Esophagus muscularis mucosa (tissue), 4 donors: ENCODE data around the gene USP46. TPM values are rescaled to one million over a fixed set of nuclear protein-coding genes. Genes with fewer than 3 reads are reported as not detected.

ENCODE experiments used
- DNase-seq: peaks from one replicate; pipeline ENCODE4 v3.0.0-alpha.2; 2017; ENCODE audit errors: extremely low spot score
- H3K27ac ChIP-seq, 4 donors: fragments of 200-600 bp; sonication (generic); replicated peaks in 1 of 4; 1 replicate in 3 of 4; 2 replicates in 1 of 4; pipeline ENCODE4 v1.5.1; 2016 to 2019; ENCODE audit warnings: mild to moderate bottlenecking in 1 of 4
- H3K27me3 ChIP-seq, 4 donors: fragments of 200-600 bp; sonication (generic); one replicate each; pipeline versions ENCODE4 v1.5.1 to v1.6.0; 2016 to 2019
- H3K36me3 ChIP-seq, 4 donors: fragments of 200-600 bp; sonication (generic); one replicate each; pipeline ENCODE4 v1.5.1; 2016 to 2019
- H3K4me1 ChIP-seq, 4 donors: fragments of 200-600 bp; sonication (generic); one replicate each; pipeline ENCODE4 v1.5.1; 2016 to 2019
- H3K4me3 ChIP-seq, 4 donors: fragments of 200-600 bp; sonication (generic); 1 replicate in 2 of 4; 2 replicates in 2 of 4; pipeline ENCODE4 v1.5.1; 2016 to 2019; ENCODE audit warnings: mild to moderate bottlenecking in 4 of 4, moderate library complexity in 1 of 4
- H3K9me3 ChIP-seq, 4 donors: fragments of 200-600 bp; sonication (generic); 1 replicate in 3 of 4; 2 replicates in 1 of 4; pipeline ENCODE4 v1.5.1; 2016 to 2019
- CTCF ChIP-seq, 3 experiments: fragments of 200-600 bp in 2 of 3; fragments of 450-650 bp in 1 of 3; sonication (generic) in 2 of 3; IDR thresholded peaks; one replicate each; pipeline ENCODE4 v1.5.1; 2017 to 2019; ENCODE audit warnings: antibody characterized with exemption in 3 of 3, mild to moderate bottlenecking in 2 of 3, moderate library complexity in 1 of 3
- EP300 ChIP-seq: sonication (generic); formaldehyde crosslinking; IDR thresholded peaks from one replicate; pipeline ENCODE4 v1.6.1; 2017; ENCODE audit warnings: antibody characterized with exemption
- POLR2A ChIP-seq: fragments of 450-650 bp; IDR thresholded peaks from one replicate; pipeline ENCODE4 v1.6.1; 2017; ENCODE audit warnings: antibody characterized with exemption, moderate library complexity, mild to moderate bottlenecking, low read depth
- POLR2AphosphoS5 ChIP-seq, 2 donors: sonication (generic); formaldehyde crosslinking; IDR thresholded peaks; one replicate each; pipeline ENCODE4 v1.6.1; 2017; ENCODE audit warnings: antibody characterized with exemption in 2 of 2
- WGBS: methylation state at CpG from one replicate; pipeline ENCODE4 v1.1.5; 2018; 5-methylcytosine and 5-hydroxymethylcytosine counted together
- intact Hi-C: fragments of 100-400 bp; cut with DNase I; formaldehyde crosslinking; loops from one replicate; pipeline ENCODE4 v1.15.1; 2023
- total RNA-seq, 4 donors: library from RNA; depleted of rRNA; stranded (reverse); fragments of >200 nt; gene quantifications; one replicate each; pipeline versions ENCODE4 v1.1.0 to v1.2.1, GENCODE V29; 2016

The USP46 gene
- total RNA-seq, 4 donors from 2014 or later: 6.6 to 9.3 (median 7.8) TPM

- no peaks in the 10 kb centered on the region for H3K9me3 ChIP-seq
- 62% methylated on average over 2 of the region's 2 CpGs for WGBS
- peaks cover 0 to 22% (median 14%) of the 10 kb centered on the region in 4 donors for H3K4me1 ChIP-seq
- H3K27me3 ChIP-seq: no peaks in the 10 kb centered on the region
- intact Hi-C loops: no loop called here
- no peak for DNase-seq
- H3K27ac ChIP-seq: no peak overlapping the region
- no peak for TF ChIP-seq CTCF (IDR thresholded peaks at IDR 0.05)
- no peak for TF ChIP-seq POLR2AphosphoS5 (IDR thresholded peaks at IDR 0.05)
- TF ChIP-seq POLR2A: no peak
- no peak for TF ChIP-seq EP300
- H3K4me3 ChIP-seq: no peak overlapping the region
- peaks cover 0 to 3% (median 0%) of the 10 kb centered on the region in 4 donors for H3K36me3 ChIP-seq
Measured at GRCh38 chr4:52619591-52619931, 39.5 kb downstream of the USP46 start.

- Histone ChIP-seq H3K27ac (no peak overlapping the region), H3K4me3 (no peak overlapping the region), H3K36me3 (no peaks in the 10 kb centered on the region), H3K27me3 (no peaks in the 10 kb centered on the region), H3K4me1 (peaks cover 0 to 22% (median 14%) of the 10 kb centered on the region in 4 donors), H3K9me3 (no peaks in the 10 kb centered on the region)
- intact Hi-C loops: no loop called here
- 81% methylated on average over 3 of the region's 3 CpGs for WGBS
- no peak for DNase-seq
- TF ChIP-seq EP300: no peak
- TF ChIP-seq POLR2AphosphoS5 (IDR thresholded peaks at IDR 0.05): no peak
- no peak for TF ChIP-seq POLR2A
- TF ChIP-seq CTCF (IDR thresholded peaks at IDR 0.05): no peak
Measured at GRCh38 chr4:52618795-52619590, 40.1 kb downstream of the USP46 start.

GRCh38 chr4:52617336-52618020 lies 41.6 kb downstream of the USP46 start:
- Histone ChIP-seq H3K36me3 (no peaks in the 10 kb centered on the region), H3K4me3 (no peak overlapping the region), H3K27ac (no peak overlapping the region), H3K9me3 (no peaks in the 10 kb centered on the region), H3K4me1 (peaks cover 0 to 22% (median 14%) of the 10 kb centered on the region in 4 donors), H3K27me3 (no peaks in the 10 kb centered on the region)
- WGBS: 69% methylated on average over 3 of the region's 3 CpGs
- DNase-seq: no peak
- no peak for TF ChIP-seq POLR2A
- no peak for TF ChIP-seq EP300
- intact Hi-C loops: no loop called here

- Histone ChIP-seq H3K36me3 (peaks cover 3 to 21% (median 6%) of the 10 kb centered on the region in 4 donors), H3K9me3 (no peaks in the 10 kb centered on the region), H3K4me3 (no peak overlapping the region), H3K4me1 (peaks cover 0 to 12% (median 9%) of the 10 kb centered on the region in 4 donors), H3K27ac (no peak overlapping the region), H3K27me3 (no peaks in the 10 kb centered on the region)
- DNase-seq: no peak
- TF ChIP-seq CTCF (IDR thresholded peaks at IDR 0.05): no peak
- TF ChIP-seq POLR2A: no peak
- no peak for TF ChIP-seq EP300
- WGBS: 93% methylated on average over 1 of the region's 1 CpG
- intact Hi-C loops: no loop called here
Measured at GRCh38 chr4:52614241-52614640, 44.9 kb downstream of the USP46 start.

GRCh38 chr4:52612341-52612740 lies 46.8 kb downstream of the USP46 start:
- H3K36me3 ChIP-seq: peaks cover 3 to 37% (median 13%) of the 10 kb centered on the region in 4 donors
- no peak overlapping the region for H3K4me3 ChIP-seq
- H3K9me3 ChIP-seq: no peaks in the 10 kb centered on the region
- intact Hi-C loops: no loop called here
- TF ChIP-seq POLR2A (no peak), CTCF (IDR thresholded peaks at IDR 0.05) (no peak), EP300 (no peak), POLR2AphosphoS5 (IDR thresholded peaks at IDR 0.05) (no peak)
- no peaks in the 10 kb centered on the region for H3K27me3 ChIP-seq
- DNase-seq: no peak
- no peak overlapping the region for H3K27ac ChIP-seq
- H3K4me1 ChIP-seq: peaks cover 0 to 3% (median 0%) of the 10 kb centered on the region in 4 donors
- 100% methylated on average over 1 of the region's 1 CpG for WGBS
